K562 (cell line): ENCODE data around the gene ARHGAP33. TPM values are rescaled to one million over a fixed set of nuclear protein-coding genes. Genes with fewer than 3 reads are reported as not detected.
A peak's percentile ranks its signal among the peaks of the same experiment; 100 is the strongest.

Experiments
- C11orf30 ChIP-seq: fragments of 450-650 bp; IDR thresholded peaks from 2 replicates; pipeline ENCODE4 v1.6.1; 2016; ENCODE audit warnings: low read depth, mild to moderate bottlenecking
- CBFB ChIP-seq: sonication (generic); formaldehyde crosslinking; IDR thresholded peaks from 2 replicates; pipeline ENCODE4 v1.4.0; 2020; ENCODE audit warnings: mild to moderate bottlenecking, missing genetic modification reagents
- ETV5 ChIP-seq: sonication (generic); formaldehyde crosslinking; IDR thresholded peaks from 2 replicates; pipeline ENCODE4 v1.4.0; 2020; ENCODE audit warnings: low read depth, mild to moderate bottlenecking, missing genetic modification reagents
- FUS ChIP-seq: fragments of 200-400 bp; formaldehyde crosslinking; optimal IDR thresholded peaks from 2 replicates; pipeline ENCODE3; 2017; ENCODE audit warnings: low read depth, low read length
- HCFC1 ChIP-seq: IDR thresholded peaks from 2 replicates; pipeline ENCODE4 v1.6.1; 2012; ENCODE audit warnings: low read depth, low read length, improper control_type of control experiment
- JUND ChIP-seq, 2 experiments: IDR thresholded peaks; 2 replicates in 1 of 2; 3 replicates in 1 of 2; pipeline ENCODE4 v1.6.1; 2011; ENCODE audit warnings: borderline replicate concordance in 2 of 2, low read depth in 2 of 2, low read length in 2 of 2, improper control_type of control experiment in 1 of 2, missing biosample characterization in 1 of 2, missing genetic modification characterization in 1 of 2, missing genetic modification reagents in 1 of 2
- MAFF ChIP-seq: IDR thresholded peaks from 2 replicates; pipeline ENCODE4 v1.6.1; 2012; ENCODE audit warnings: low read length, improper control_type of control experiment
- MTA1 ChIP-seq: fragments of 450-650 bp; IDR thresholded peaks from 2 replicates; pipeline ENCODE4 v1.6.1; 2017; ENCODE audit warnings: borderline replicate concordance
- MXI1 ChIP-seq: IDR thresholded peaks from 2 replicates; pipeline ENCODE4 v1.6.1; 2011; ENCODE audit warnings: low read depth, mild to moderate bottlenecking, improper control_type of control experiment, low read length
- NFATC3 ChIP-seq: fragments of 450-650 bp; IDR thresholded peaks from 2 replicates; pipeline ENCODE4 v1.6.1; 2017; ENCODE audit warnings: mild to moderate bottlenecking
- NRF1 ChIP-seq, 2 experiments: fragments of 450-650 bp; IDR thresholded peaks in 1 of 2; conservative IDR thresholded peaks in 1 of 2; 2 replicates each; pipeline ENCODE4 v1.6.1; 2014; ENCODE audit warnings: mild to moderate bottlenecking in 2 of 2
- POLR2H ChIP-seq: IDR thresholded peaks from 2 replicates; pipeline ENCODE4 v1.6.1; 2016; ENCODE audit warnings: missing genetic modification characterization, low read depth, mild to moderate bottlenecking, control low read depth, missing compliant biosample characterization, moderate library complexity
- POLR3A ChIP-seq: IDR thresholded peaks from 2 replicates; pipeline ENCODE4 v1.6.1; 2011; ENCODE audit warnings: borderline replicate concordance, mild to moderate bottlenecking, moderate library complexity; ENCODE audit not compliant: insufficient read length, insufficient read depth; ENCODE audit errors: extremely low read depth
- RBM14 ChIP-seq: fragments of 200-400 bp; formaldehyde crosslinking; IDR thresholded peaks from 2 replicates; pipeline ENCODE4 v1.6.1; 2018; ENCODE audit warnings: low read depth, mild to moderate bottlenecking, low read length, moderate library complexity, borderline replicate concordance; ENCODE audit not compliant: insufficient read depth
- RBM17 ChIP-seq: fragments of 200-400 bp; formaldehyde crosslinking; IDR thresholded peaks from 2 replicates; pipeline ENCODE4 v1.6.1; 2017; ENCODE audit warnings: low read depth, mild to moderate bottlenecking, low read length, borderline replicate concordance
- RUNX1 ChIP-seq: sonication (generic); IDR thresholded peaks from 2 replicates; pipeline ENCODE4 v1.6.1; 2016; ENCODE audit warnings: antibody characterized with exemption, low read depth
- SMAD3 ChIP-seq: fragments of 450-650 bp; formaldehyde crosslinking; conservative IDR thresholded peaks from 2 replicates; pipeline ENCODE4 v1.4.0; 2020; ENCODE audit warnings: mild to moderate bottlenecking
- TAF15 ChIP-seq: fragments of 200-400 bp; formaldehyde crosslinking; IDR thresholded peaks from 2 replicates; pipeline ENCODE4 v1.6.1; 2017; ENCODE audit warnings: mild to moderate bottlenecking, low read depth, low read length, moderate library complexity
- TEAD1 ChIP-seq, 2 experiments: fragments of 450-650 bp in 1 of 2; sonication (generic) in 1 of 2; formaldehyde crosslinking; IDR thresholded peaks; 2 replicates each; pipeline versions ENCODE4 v1.4.0 to v1.8.0; 2020 to 2022; ENCODE audit warnings: mild to moderate bottlenecking in 2 of 2, missing genetic modification reagents in 1 of 2
- TOE1 ChIP-seq, 2 experiments: fragments of 450-650 bp in 1 of 2; sonication (generic) in 1 of 2; formaldehyde crosslinking in 1 of 2; IDR thresholded peaks; 2 replicates each; pipeline versions ENCODE4 v1.7.1 to v1.8.0; 2016 to 2022; ENCODE audit warnings: borderline replicate concordance in 2 of 2, mild to moderate bottlenecking in 2 of 2, antibody characterized with exemption in 1 of 2, inconsistent platforms in 1 of 2, low read depth in 1 of 2, missing genetic modification reagents in 1 of 2, moderate library complexity in 1 of 2
- ZBTB8A ChIP-seq: fragments of 450-650 bp; IDR thresholded peaks from 2 replicates; pipeline ENCODE4 v1.6.1; 2018; ENCODE audit warnings: mild to moderate bottlenecking, moderate library complexity; ENCODE audit not compliant: partially characterized antibody
- ZC3H11A ChIP-seq: IDR thresholded peaks from 2 replicates; pipeline ENCODE4 v1.6.1; 2012; ENCODE audit warnings: low read depth, low read length, improper control_type of control experiment
- ZNF384 ChIP-seq: IDR thresholded peaks from 2 replicates; pipeline ENCODE4 v1.6.1; 2012; ENCODE audit warnings: low read depth, low read length, improper control_type of control experiment
- ZNF717 ChIP-seq: fragments of 250-450 bp; sonication (Bioruptor Pico); IDR thresholded peaks from 2 replicates; pipeline ENCODE4 v1.5.0; 2021
- polyA plus RNA-seq, 8 experiments: library from polyadenylated mRNA; depleted of rRNA in 4 of 8; stranded (reverse) in 5 of 8; unstranded in 3 of 8; fragments of >200 nt; fragmentation: Nextera tagmentation in 2 of 8; fragmentation: Illumina TruSeq in 1 of 8; extraction: Ambion mirVana in 2 of 8; extraction: Trizol in 1 of 8; gene quantifications; 2 replicates each; pipeline versions ENCODE4 v1.2.1 to v1.2.3, GENCODE V29; 2011 to 2014; ENCODE audit warnings: inconsistent platforms in 1 of 8, missing spikeins in 1 of 8
- total RNA-seq, 7 experiments: library from RNA; depleted of rRNA in 6 of 7; stranded (reverse); fragments of >200 nt in 6 of 7; fragmentation: Illumina TruSeq in 2 of 7; extraction: Trizol in 2 of 7; gene quantifications; 2 replicates each; pipeline versions ENCODE4 v1.2.1 to v1.2.3, GENCODE V29; 2011 to 2021; ENCODE audit warnings: low replicate concordance in 1 of 7
- TF ChIP-seq, protein P1 (sequence below): fragments of 450-650 bp; formaldehyde crosslinking; IDR thresholded peaks from 2 replicates; pipeline ENCODE4 v1.4.0; 2020; ENCODE audit warnings: mild to moderate bottlenecking, moderate library complexity

The ARHGAP33 gene
- total and polyA plus RNA-seq, 9 of the 15 experiments (the other 6 are each of a cell fraction or from before 2014, with no cell fraction given), result 0.06 to 26.6 (median 1.6) TPM; not detected in 1

DNA sequence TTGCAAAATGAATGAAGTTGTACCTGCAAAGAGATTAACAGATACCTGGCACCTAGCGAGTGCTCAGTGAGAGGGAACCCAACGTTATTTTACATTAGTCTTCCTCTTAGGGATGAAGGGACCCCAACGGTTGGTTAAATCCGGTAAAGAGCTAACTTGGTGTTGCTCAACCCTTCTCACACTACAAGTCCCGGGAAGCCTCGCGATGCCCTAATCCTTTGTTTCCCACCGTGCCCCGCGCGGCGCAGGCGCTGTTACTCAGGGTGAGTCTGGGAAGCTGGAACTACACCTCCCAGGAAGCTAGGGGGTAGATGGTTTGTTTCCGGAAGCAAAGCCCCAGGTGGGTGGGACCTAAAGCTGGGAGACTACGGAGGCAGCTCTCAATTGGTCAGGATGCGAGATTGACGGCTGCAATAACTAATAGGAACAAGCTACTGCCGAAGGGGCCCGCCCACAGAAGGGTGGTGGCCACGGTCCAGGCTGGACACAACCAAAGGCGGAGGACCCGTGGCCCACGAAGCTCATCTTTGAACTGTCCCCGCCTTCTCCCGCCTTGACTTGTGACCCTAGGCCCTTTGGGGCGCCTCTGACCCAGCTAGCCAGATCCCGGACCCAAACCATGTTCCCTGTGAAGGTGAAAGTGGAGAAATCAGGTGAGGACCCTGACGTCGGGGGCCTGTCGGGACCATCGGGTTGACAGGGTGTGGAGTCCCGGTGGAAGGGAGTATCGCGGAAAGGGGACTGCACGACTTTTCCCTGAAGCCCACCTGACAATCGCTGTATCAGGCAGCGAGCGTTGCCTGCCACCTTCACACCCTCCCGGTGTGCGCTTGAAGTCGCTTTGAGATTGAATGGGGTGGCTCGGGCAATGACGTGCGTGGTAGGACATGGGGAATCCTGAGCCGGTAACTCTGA lies 27.0 kb upstream of the ARHGAP33 start, which contains the start of gene LIN37 (continued):
- TF ChIP-seq POLR3A (no peak), TEAD1 (CRISPR knock-in tag; IDR thresholded peaks at IDR 0.05) (no peak), POLR2H (tag) (peak; percentile 76), ETV5 (CRISPR knock-in tag) (peak; percentile 19; the same call in 1 of the 2 replicates), ZNF384 (no peak), FUS (no peak), SMAD3 (CRISPR knock-in tag) (no peak), TAF15 (no peak), NRF1 (conservative IDR thresholded peaks at IDR 0.05 in 1 of 2, IDR thresholded peaks at IDR 0.05 in 1 of 2) (peak; percentile 96 to 97), HCFC1 (peak; percentile 98), ZNF717 (CRISPR knock-in tag) (no peak), JUND (IDR thresholded peaks at IDR 0.05; ENCODE audit: borderline replicate concordance, low read depth, low read length) (peak; percentile 52; the same call in 1 of the 2 replicates), JUND (tag; IDR thresholded peaks at IDR 0.05; ENCODE audit: borderline replicate concordance, low read depth, low read length) (peak; percentile 57; the same call in 2 of the 3 replicates), RBM17 (no peak), NFATC3 (no peak), C11orf30 (peak; percentile 21; the same call in 1 of the 2 replicates), CBFB (CRISPR knock-in tag) (no peak), ZBTB8A (no peak), RUNX1 (no peak), MXI1 (no peak), MAFF (no peak; the same call in 1 of the 2 replicates), RBM14 (no peak), ZC3H11A (no peak), MTA1 (no peak), TOE1 (IDR thresholded peaks at IDR 0.05; ENCODE audit: borderline replicate concordance) (peak; percentile 64; the same call in 1 of the 2 replicates), TOE1 (CRISPR knock-in tag; IDR thresholded peaks at IDR 0.05; ENCODE audit: borderline replicate concordance, low read depth) (no peak)
- TF ChIP-seq, protein P1, sequence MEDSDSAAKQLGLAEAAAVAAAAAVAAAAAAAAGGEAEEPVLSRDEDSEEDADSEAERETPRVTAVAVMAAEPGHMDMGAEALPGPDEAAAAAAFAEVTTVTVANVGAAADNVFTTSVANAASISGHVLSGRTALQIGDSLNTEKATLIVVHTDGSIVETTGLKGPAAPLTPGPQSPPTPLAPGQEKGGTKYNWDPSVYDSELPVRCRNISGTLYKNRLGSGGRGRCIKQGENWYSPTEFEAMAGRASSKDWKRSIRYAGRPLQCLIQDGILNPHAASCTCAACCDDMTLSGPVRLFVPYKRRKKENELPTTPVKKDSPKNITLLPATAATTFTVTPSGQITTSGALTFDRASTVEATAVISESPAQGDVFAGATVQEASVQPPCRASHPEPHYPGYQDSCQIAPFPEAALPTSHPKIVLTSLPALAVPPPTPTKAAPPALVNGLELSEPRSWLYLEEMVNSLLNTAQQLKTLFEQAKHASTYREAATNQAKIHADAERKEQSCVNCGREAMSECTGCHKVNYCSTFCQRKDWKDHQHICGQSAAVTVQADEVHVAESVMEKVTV (CRISPR knock-in tag), result no peak
